ENCODE measurements around the gene CLIC5. TPM values are rescaled to one million over a fixed set of nuclear protein-coding genes. Genes with fewer than 3 reads are reported as not detected.

CLIC5 gene
- total RNA-seq, 2 donors from 2014 or later = 2.2 to 2.6 TPM

GRCh38 chr6:45857827-45858226, 157.8 kb downstream of the CLIC5 start:
- H3K36me3 ChIP-seq = no peaks in the 10 kb centered on the region
- H3K27ac ChIP-seq = no peak overlapping the region
- no peak for DNase-seq (ENCODE audit: low spot score)
- no peaks in the 10 kb centered on the region for H3K9me3 ChIP-seq
- H3K4me3 ChIP-seq = no peak overlapping the region
- no peaks in the 10 kb centered on the region for H3K4me1 ChIP-seq (ENCODE audit: control insufficient read depth in 1 of 2, low read depth in 2 of 2)
- no peak for TF ChIP-seq CTCF (IDR thresholded peaks at IDR 0.05)
- no peak for ATAC-seq (ENCODE audit: insufficient number of reproducible peaks, low FRiP score, low read depth)
- H3K27me3 ChIP-seq (replicated peaks; ENCODE audit: insufficient read depth) = no peaks in the 10 kb centered on the region

- Histone ChIP-seq H3K9me3 (no peaks in the 10 kb centered on the region), H3K4me3 (no peak overlapping the region), H3K36me3 (no peaks in the 10 kb centered on the region), H3K4me1 (ENCODE audit: control insufficient read depth in 1 of 2, low read depth in 2 of 2) (no peaks in the 10 kb centered on the region), H3K27me3 (replicated peaks; ENCODE audit: insufficient read depth) (no peaks in the 10 kb centered on the region), H3K27ac (no peak overlapping the region)
- ATAC-seq (ENCODE audit: insufficient number of reproducible peaks, low FRiP score, low read depth) (no peak), DNase-seq (ENCODE audit: low spot score) (no peak)
- TF ChIP-seq CTCF (IDR thresholded peaks at IDR 0.05) = no peak
Observed at GRCh38 chr6:45855642-45856394, 159.8 kb downstream of the CLIC5 start.

- no peak for ATAC-seq (ENCODE audit: insufficient number of reproducible peaks, low FRiP score, low read depth)
- Histone ChIP-seq H3K27ac (no peak overlapping the region), H3K4me1 (ENCODE audit: control insufficient read depth in 1 of 2, low read depth in 2 of 2) (no peaks in the 10 kb centered on the region), H3K27me3 (replicated peaks; ENCODE audit: insufficient read depth) (no peaks in the 10 kb centered on the region), H3K9me3 (no peaks in the 10 kb centered on the region), H3K36me3 (no peaks in the 10 kb centered on the region), H3K4me3 (no peak overlapping the region)
- DNase-seq (ENCODE audit: low spot score) = no peak
- TF ChIP-seq CTCF (IDR thresholded peaks at IDR 0.05) = no peak
Observed at GRCh38 chr6:45854149-45854742, 161.4 kb downstream of the CLIC5 start.

- no peaks in the 10 kb centered on the region for H3K4me1 ChIP-seq (ENCODE audit: control insufficient read depth in 1 of 2, low read depth in 2 of 2)
- no peaks in the 10 kb centered on the region for H3K27me3 ChIP-seq (replicated peaks; ENCODE audit: insufficient read depth)
- H3K36me3 ChIP-seq = no peaks in the 10 kb centered on the region
- no peak for TF ChIP-seq CTCF (IDR thresholded peaks at IDR 0.05)
- no peaks in the 10 kb centered on the region for H3K9me3 ChIP-seq
- ATAC-seq (ENCODE audit: insufficient number of reproducible peaks, low FRiP score, low read depth) (no peak), DNase-seq (ENCODE audit: low spot score) (no peak)
- no peak overlapping the region for H3K4me3 ChIP-seq
- no peak overlapping the region for H3K27ac ChIP-seq
Observed at GRCh38 chr6:45851034-45851400, 164.6 kb downstream of the CLIC5 start.

- Histone ChIP-seq H3K4me3 (no peak overlapping the region), H3K9me3 (no peaks in the 10 kb centered on the region), H3K27ac (no peak overlapping the region), H3K4me1 (ENCODE audit: control insufficient read depth in 1 of 2, low read depth in 2 of 2) (no peaks in the 10 kb centered on the region), H3K36me3 (no peaks in the 10 kb centered on the region), H3K27me3 (replicated peaks; ENCODE audit: insufficient read depth) (no peaks in the 10 kb centered on the region)
- no peak for DNase-seq (ENCODE audit: low spot score)
- no peak for TF ChIP-seq CTCF (IDR thresholded peaks at IDR 0.05)
- no peak for ATAC-seq (ENCODE audit: insufficient number of reproducible peaks, low FRiP score, low read depth)
Observed at GRCh38 chr6:45850378-45851033, 165.2 kb downstream of the CLIC5 start.

Data from thoracic aorta (tissue), 2 donors.